Measurements from ENCODE around the gene ANKRD53. TPM values are rescaled to one million over a fixed set of nuclear protein-coding genes. Genes with fewer than 3 reads are reported as not detected.
"Not testable (repeated sequence)": the region's sequence is repeated elsewhere in the genome, so short reads cannot be mapped to it uniquely, and the experiment has no call there.

ANKRD53 gene
- total RNA-seq, 2 donors from 2014 or later, result 0.24 to 0.97 TPM

- H3K4me3 Mint-ChIP-seq, result no peak overlapping the region
- no peaks in the 10 kb centered on the region for H3K9me3 Mint-ChIP-seq
- peaks cover 2% of the 10 kb centered on the region for H3K4me1 Mint-ChIP-seq
- no peaks in the 10 kb centered on the region for H3K36me3 Mint-ChIP-seq (ENCODE audit: low read depth)
- H3K4me1 ChIP-seq (ENCODE audit: control insufficient read depth, insufficient read depth, low read length), result no peaks in the 10 kb centered on the region
- 94% methylated on average over 8 to 13 of the region's 13 CpGs for WGBS, 2 experiments (ENCODE audit: insufficient coverage in 1 of 2, insufficient read length in 1 of 2)
- no peak for TF ChIP-seq CTCF (conservative IDR thresholded peaks at IDR 0.05)
- DNase-seq, result no peak
- no peaks in the 10 kb centered on the region for H3K36me3 ChIP-seq (ENCODE audit: control insufficient read depth, insufficient read depth, low read length)
- no peak overlapping the region for H3K27ac Mint-ChIP-seq
- H3K27ac ChIP-seq (ENCODE audit: low read depth, low read length), result no peak overlapping the region
- no peak overlapping the region for H3K9ac ChIP-seq (ENCODE audit: extremely low read depth, low read length, poor library complexity, severe bottlenecking)
- peaks cover 8% of the 10 kb centered on the region for H3K27me3 Mint-ChIP-seq (ENCODE audit: insufficient read depth)
- H3K4me3 ChIP-seq (ENCODE audit: low read length), result no peak overlapping the region
- H3K9me3 ChIP-seq (ENCODE audit: control insufficient read depth, low read length), result no peaks in the 10 kb centered on the region
- peaks cover 10% of the 10 kb centered on the region for H3K27me3 ChIP-seq (ENCODE audit: control insufficient read depth, insufficient read depth, low read length, poor library complexity, severe bottlenecking)
Measured at GRCh38 chr2:71008342-71008741, 29.9 kb downstream of the ANKRD53 start.

GRCh38 chr2:71011786-71012185 lies 33.4 kb downstream of the ANKRD53 start:
- not testable (repeated sequence) for H3K27ac ChIP-seq (ENCODE audit: low read depth, low read length); H3K4me3 Mint-ChIP-seq; DNase-seq; H3K36me3 ChIP-seq (ENCODE audit: control insufficient read depth, insufficient read depth, low read length); H3K4me3 ChIP-seq (ENCODE audit: low read length); H3K4me1 ChIP-seq (ENCODE audit: control insufficient read depth, insufficient read depth, low read length); H3K27ac Mint-ChIP-seq; H3K4me1 Mint-ChIP-seq; H3K27me3 Mint-ChIP-seq (ENCODE audit: insufficient read depth); H3K9ac ChIP-seq (ENCODE audit: extremely low read depth, low read length, poor library complexity, severe bottlenecking); H3K9me3 ChIP-seq (ENCODE audit: control insufficient read depth, low read length); H3K36me3 Mint-ChIP-seq (ENCODE audit: low read depth); H3K9me3 Mint-ChIP-seq
- 47% methylated on average over 6 of the region's 6 CpGs; no CpG with 5 or more reads in 1 of the 2 experiments for WGBS, 2 experiments (ENCODE audit: insufficient coverage in 1 of 2, insufficient read length in 1 of 2)
- peaks cover 19% of the 10 kb centered on the region for H3K27me3 ChIP-seq (ENCODE audit: control insufficient read depth, insufficient read depth, low read length, poor library complexity, severe bottlenecking)

- DNase-seq, result no peak
- no peaks in the 10 kb centered on the region for H3K36me3 Mint-ChIP-seq (ENCODE audit: low read depth)
- H3K9me3 Mint-ChIP-seq, result no peaks in the 10 kb centered on the region
- no peaks in the 10 kb centered on the region for H3K9me3 ChIP-seq (ENCODE audit: control insufficient read depth, low read length)
- H3K36me3 ChIP-seq (ENCODE audit: control insufficient read depth, insufficient read depth, low read length), result no peaks in the 10 kb centered on the region
- no peak overlapping the region for H3K27ac Mint-ChIP-seq
- H3K27me3 ChIP-seq (ENCODE audit: control insufficient read depth, insufficient read depth, low read length, poor library complexity, severe bottlenecking), result peaks cover 23% of the 10 kb centered on the region
- no peak overlapping the region for H3K4me3 ChIP-seq (ENCODE audit: low read length)
- no peak overlapping the region for H3K4me3 Mint-ChIP-seq
- H3K27me3 Mint-ChIP-seq (ENCODE audit: insufficient read depth), result peaks cover 2% of the 10 kb centered on the region
- H3K4me1 Mint-ChIP-seq, result peaks cover 9% of the 10 kb centered on the region
- no peak overlapping the region for H3K9ac ChIP-seq (ENCODE audit: extremely low read depth, low read length, poor library complexity, severe bottlenecking)
- WGBS, 2 experiments (ENCODE audit: insufficient coverage in 1 of 2, insufficient read length in 1 of 2), result 90 to 92% methylated on average over 5 to 8 of the region's 8 CpGs
- no peaks in the 10 kb centered on the region for H3K4me1 ChIP-seq (ENCODE audit: control insufficient read depth, insufficient read depth, low read length)
- no peak overlapping the region for H3K27ac ChIP-seq (ENCODE audit: low read depth, low read length)
- TF ChIP-seq CTCF (conservative IDR thresholded peaks at IDR 0.05), result no peak
Measured at GRCh38 chr2:71018625-71019024, 40.2 kb downstream of the ANKRD53 start.

GRCh38 chr2:71019989-71020388 lies 41.6 kb downstream of the ANKRD53 start:
- whole genome bisulfite sequencing, 2 experiments (ENCODE audit: insufficient coverage in 1 of 2, insufficient read length in 1 of 2), result 100% methylated on average over 2 of the region's 6 CpGs
- H3K9ac ChIP-seq (ENCODE audit: extremely low read depth, low read length, poor library complexity, severe bottlenecking); DNase-seq; H3K27ac ChIP-seq (ENCODE audit: low read depth, low read length); H3K4me1 ChIP-seq (ENCODE audit: control insufficient read depth, insufficient read depth, low read length); H3K27me3 Mint-ChIP-seq (ENCODE audit: insufficient read depth); H3K36me3 Mint-ChIP-seq (ENCODE audit: low read depth); H3K9me3 ChIP-seq (ENCODE audit: control insufficient read depth, low read length); H3K27ac Mint-ChIP-seq; H3K4me1 Mint-ChIP-seq; H3K36me3 ChIP-seq (ENCODE audit: control insufficient read depth, insufficient read depth, low read length); H3K9me3 Mint-ChIP-seq; H3K4me3 Mint-ChIP-seq; H3K4me3 ChIP-seq (ENCODE audit: low read length): not testable (repeated sequence)
- peaks cover 23% of the 10 kb centered on the region for H3K27me3 ChIP-seq (ENCODE audit: control insufficient read depth, insufficient read depth, low read length, poor library complexity, severe bottlenecking)

DNA sequence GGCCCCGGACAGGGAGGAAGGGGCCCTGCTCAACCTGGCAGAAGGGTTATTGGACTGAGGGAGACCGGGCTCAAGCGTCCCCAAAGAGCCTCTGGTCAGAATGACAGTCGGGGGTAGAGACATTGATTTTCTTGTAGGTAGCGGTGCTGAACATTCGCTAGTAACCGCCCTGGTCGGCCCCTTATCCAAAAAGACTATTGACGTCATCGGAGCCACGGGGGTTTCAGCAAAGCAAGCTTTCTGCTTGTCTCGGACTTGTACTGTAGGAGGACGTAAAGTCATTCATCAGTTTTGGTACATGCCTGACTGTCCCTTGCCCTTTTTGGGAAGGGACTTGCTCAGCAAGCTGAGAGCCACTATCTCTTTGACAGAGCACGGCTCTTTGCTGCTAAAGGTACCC lies 43.0 kb downstream of the ANKRD53 start:
- not testable (repeated sequence) for H3K9ac ChIP-seq (ENCODE audit: extremely low read depth, low read length, poor library complexity, severe bottlenecking); H3K27me3 Mint-ChIP-seq (ENCODE audit: insufficient read depth); H3K4me1 Mint-ChIP-seq; H3K27ac ChIP-seq (ENCODE audit: low read depth, low read length); H3K4me1 ChIP-seq (ENCODE audit: control insufficient read depth, insufficient read depth, low read length); H3K9me3 ChIP-seq (ENCODE audit: control insufficient read depth, low read length); H3K36me3 ChIP-seq (ENCODE audit: control insufficient read depth, insufficient read depth, low read length); DNase-seq; H3K27ac Mint-ChIP-seq; H3K4me3 Mint-ChIP-seq; H3K4me3 ChIP-seq (ENCODE audit: low read length); H3K36me3 Mint-ChIP-seq (ENCODE audit: low read depth); H3K9me3 Mint-ChIP-seq
- WGBS, 2 experiments (ENCODE audit: insufficient coverage in 1 of 2, insufficient read length in 1 of 2), result 89 to 95% methylated on average over 9 to 13 of the region's 14 CpGs
- peaks cover 17% of the 10 kb centered on the region for H3K27me3 ChIP-seq (ENCODE audit: control insufficient read depth, insufficient read depth, low read length, poor library complexity, severe bottlenecking)

All from endodermal cell (in vitro differentiated cells).